ENCODE measurements around the gene KANK2. TPM values are rescaled to one million over a fixed set of nuclear protein-coding genes. Genes with fewer than 3 reads are reported as not detected.
"Not testable (repeated sequence)": the region's sequence is repeated elsewhere in the genome, so short reads cannot be mapped to it uniquely, and the experiment has no call there.

Gene KANK2
- total RNA-seq, 4 donors from 2014 or later, result 28.7 to 117 (median 77.7) TPM

DNA sequence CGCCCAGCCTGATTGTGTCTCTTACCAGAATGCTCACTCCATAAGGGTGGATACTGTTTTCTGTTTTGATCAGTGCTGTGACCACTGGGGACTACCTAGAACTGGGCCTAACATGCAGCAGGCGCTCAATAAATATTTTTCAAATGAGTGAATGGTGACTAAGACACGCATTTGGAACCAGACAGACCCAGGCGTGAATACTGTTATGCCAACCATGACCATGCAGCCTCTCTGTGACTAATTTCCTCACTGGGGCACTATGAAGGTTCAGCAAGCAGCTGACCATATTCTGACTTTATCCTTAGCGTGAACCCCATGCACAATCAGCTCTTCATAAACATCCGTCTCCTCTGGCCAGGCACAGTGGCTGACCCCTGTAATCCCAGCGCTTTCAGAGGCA lies 28.8 kb downstream of the KANK2 start:
- DNase-seq (ENCODE audit: low spot score in 2 of 2), result no peak
- TF ChIP-seq CTCF (IDR thresholded peaks at IDR 0.05) (no peak), POLR2A (IDR thresholded peaks at IDR 0.05) (no peak)
- H3K4me3 ChIP-seq (ENCODE audit: low read depth, poor library complexity, severe bottlenecking), result no peak overlapping the region
- intact Hi-C loops (cut with DNase I; ENCODE audit: low total_unique reads), result no loop called here
- 61 to 70% methylated on average over 7 of the region's 7 CpGs for WGBS, 2 donors

GRCh38 chr19:11166281-11167142 lies 30.8 kb downstream of the KANK2 start:
- peak; percentile 47 to 89 for DNase-seq (ENCODE audit: low spot score in 2 of 2)
- intact Hi-C loops (cut with DNase I; ENCODE audit: low total_unique reads), result no loop called here
- no peak for TF ChIP-seq CTCF (IDR thresholded peaks at IDR 0.05)
- no peak for TF ChIP-seq POLR2A (IDR thresholded peaks at IDR 0.05)
- 52% methylated on average over 26 of the region's 26 CpGs for WGBS, 2 donors
- H3K4me3 ChIP-seq (ENCODE audit: low read depth, poor library complexity, severe bottlenecking), result no peak overlapping the region

DNA sequence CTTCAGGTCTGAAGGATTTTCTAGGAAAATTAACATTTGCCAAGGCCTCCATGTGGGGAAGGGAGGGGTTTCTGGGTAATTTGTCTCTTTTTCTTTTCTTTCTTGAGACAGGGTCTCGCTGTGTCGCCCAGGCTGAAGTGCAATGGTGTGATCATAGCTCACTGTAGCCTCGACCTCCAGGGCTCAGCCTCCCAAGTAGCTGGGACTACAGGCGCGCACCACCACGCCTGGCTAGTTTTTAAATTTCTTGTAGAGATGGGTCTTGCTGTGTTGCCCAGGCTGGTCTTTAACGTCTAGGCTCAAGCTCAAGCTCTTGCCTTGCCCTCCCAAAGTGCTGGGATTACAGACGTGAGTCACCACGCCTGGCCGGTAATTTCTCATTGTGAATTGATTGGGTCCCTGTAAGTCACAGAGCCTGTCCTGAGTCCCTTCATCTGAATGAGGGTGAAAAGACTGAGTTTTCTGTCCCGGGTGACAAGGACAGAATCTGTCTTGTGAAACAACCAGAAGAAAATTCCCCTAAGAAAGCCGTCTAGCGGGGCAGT lies 31.8 kb downstream of the KANK2 start:
- no peak for TF ChIP-seq POLR2A (IDR thresholded peaks at IDR 0.05)
- TF ChIP-seq CTCF (IDR thresholded peaks at IDR 0.05), result no peak
- DNase-seq (ENCODE audit: low spot score in 2 of 2), result no peak
- H3K4me3 ChIP-seq (ENCODE audit: low read depth, poor library complexity, severe bottlenecking), result no peak overlapping the region
- intact Hi-C loops (cut with DNase I; ENCODE audit: low total_unique reads), result no loop called here
- 71 to 76% methylated on average over 13 of the region's 13 CpGs for WGBS, 2 donors

GRCh38 chr19:11164879-11165406 lies 32.4 kb downstream of the KANK2 start:
- peak; percentile 60 to 96 for DNase-seq (ENCODE audit: low spot score in 2 of 2)
- intact Hi-C loops (cut with DNase I; ENCODE audit: low total_unique reads), result no loop called here
- no peak overlapping the region for H3K4me3 ChIP-seq (ENCODE audit: low read depth, poor library complexity, severe bottlenecking)
- 56 to 57% methylated on average over 17 of the region's 17 CpGs for WGBS, 2 donors
- TF ChIP-seq CTCF (IDR thresholded peaks at IDR 0.05) (no peak), POLR2A (IDR thresholded peaks at IDR 0.05) (no peak)

- TF ChIP-seq CTCF (IDR thresholded peaks at IDR 0.05) (no peak), POLR2A (IDR thresholded peaks at IDR 0.05) (no peak)
- DNase-seq (ENCODE audit: low spot score in 2 of 2), result no peak
- intact Hi-C loops (cut with DNase I; ENCODE audit: low total_unique reads), result no loop called here
- no peak overlapping the region for H3K4me3 ChIP-seq (ENCODE audit: low read depth, poor library complexity, severe bottlenecking)
- WGBS, 2 donors, result 69 to 74% methylated on average over 11 of the region's 11 CpGs
Measured at GRCh38 chr19:11164296-11164695, 33.0 kb downstream of the KANK2 start.

DNA sequence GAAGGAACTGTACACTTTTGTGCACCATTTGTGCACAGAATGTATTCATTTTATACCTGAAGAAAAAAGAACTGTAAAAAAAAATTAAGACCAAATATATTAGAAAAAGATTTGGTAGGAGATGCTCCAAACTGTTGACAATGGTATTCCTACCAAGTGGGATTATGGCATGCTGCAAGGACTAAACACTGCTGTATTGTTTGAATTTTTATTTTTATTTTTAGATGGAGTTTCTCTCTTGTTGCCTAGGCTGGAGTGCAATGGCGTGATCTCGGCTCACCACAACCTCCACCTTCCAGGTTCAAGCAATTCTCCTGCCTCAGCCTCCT lies 36.9 kb downstream of the KANK2 start:
- intact Hi-C loops (cut with DNase I; ENCODE audit: low total_unique reads); DNase-seq (ENCODE audit: low spot score in 2 of 2); H3K4me3 ChIP-seq (ENCODE audit: low read depth, poor library complexity, severe bottlenecking): not testable (repeated sequence)
- 95 to 97% methylated on average over 2 of the region's 2 CpGs for WGBS, 2 donors

Data from lower leg skin (tissue), 4 donors.